ENCODE data around the gene ACAP2.
"Not testable (repeated sequence)": the region's sequence is repeated elsewhere in the genome, so short reads cannot be mapped to it uniquely, and the experiment has no call there.

The ACAP2 gene

GRCh38 chr3:195365371-195365770, 77.4 kb downstream of the ACAP2 start:
- Histone ChIP-seq H3K4me1 (ENCODE audit: control insufficient read depth, insufficient read depth, low read length, poor library complexity, severe bottlenecking) (no peaks in the 10 kb centered on the region), H3K27me3 (replicated peaks; ENCODE audit: control insufficient read depth, insufficient read depth, low read length, poor library complexity, severe bottlenecking) (no peaks in the 10 kb centered on the region), H3K36me3 (ENCODE audit: control insufficient read depth, insufficient read depth, low read length) (no peaks in the 10 kb centered on the region), H3K27ac (ENCODE audit: insufficient read depth, low read length, poor library complexity, severe bottlenecking) (no peak overlapping the region), H3K9me3 (ENCODE audit: control insufficient read depth, low read length) (no peaks in the 10 kb centered on the region), H3K4me3 (ENCODE audit: insufficient read depth, low read depth, low read length, poor library complexity, severe bottlenecking) (no peak overlapping the region)
- DNase-seq: no peak

- not testable (repeated sequence) for H3K9me3 ChIP-seq (ENCODE audit: control insufficient read depth, low read length)
Measured at GRCh38 chr3:195357797-195358196, 85.0 kb downstream of the ACAP2 start.

GRCh38 chr3:195356151-195357086, 86.4 kb downstream of the ACAP2 start:
- Histone ChIP-seq H3K36me3 (ENCODE audit: control insufficient read depth, insufficient read depth, low read length) (peaks cover 15% of the 10 kb centered on the region), H3K27ac (ENCODE audit: insufficient read depth, low read length, poor library complexity, severe bottlenecking) (no peak overlapping the region), H3K4me3 (ENCODE audit: insufficient read depth, low read depth, low read length, poor library complexity, severe bottlenecking) (no peak overlapping the region), H3K9me3 (ENCODE audit: control insufficient read depth, low read length) (no peaks in the 10 kb centered on the region), H3K27me3 (replicated peaks; ENCODE audit: control insufficient read depth, insufficient read depth, low read length, poor library complexity, severe bottlenecking) (no peaks in the 10 kb centered on the region), H3K4me1 (ENCODE audit: control insufficient read depth, insufficient read depth, low read length, poor library complexity, severe bottlenecking) (no peaks in the 10 kb centered on the region)
- DNase-seq: no peak

More at GRCh38 chr3:195357797-195358196, 85.0 kb downstream of the ACAP2 start:
- DNase-seq; H3K27ac ChIP-seq (ENCODE audit: insufficient read depth, low read length, poor library complexity, severe bottlenecking); H3K4me3 ChIP-seq (ENCODE audit: insufficient read depth, low read depth, low read length, poor library complexity, severe bottlenecking); H3K27me3 ChIP-seq (replicated peaks; ENCODE audit: control insufficient read depth, insufficient read depth, low read length, poor library complexity, severe bottlenecking); H3K4me1 ChIP-seq (ENCODE audit: control insufficient read depth, insufficient read depth, low read length, poor library complexity, severe bottlenecking): not testable (repeated sequence)
- peaks cover 15% of the 10 kb centered on the region for H3K36me3 ChIP-seq (ENCODE audit: control insufficient read depth, insufficient read depth, low read length)

- not testable (repeated sequence) for H3K27me3 ChIP-seq (replicated peaks; ENCODE audit: control insufficient read depth, insufficient read depth, low read length, poor library complexity, severe bottlenecking); H3K9me3 ChIP-seq (ENCODE audit: control insufficient read depth, low read length); H3K27ac ChIP-seq (ENCODE audit: insufficient read depth, low read length, poor library complexity, severe bottlenecking); DNase-seq; H3K4me3 ChIP-seq (ENCODE audit: insufficient read depth, low read depth, low read length, poor library complexity, severe bottlenecking); H3K4me1 ChIP-seq (ENCODE audit: control insufficient read depth, insufficient read depth, low read length, poor library complexity, severe bottlenecking)
- peaks cover 20% of the 10 kb centered on the region for H3K36me3 ChIP-seq (ENCODE audit: control insufficient read depth, insufficient read depth, low read length)
Measured at GRCh38 chr3:195354009-195354408, 88.8 kb downstream of the ACAP2 start.

- no peak for DNase-seq
- Histone ChIP-seq H3K9me3 (ENCODE audit: control insufficient read depth, low read length) (no peaks in the 10 kb centered on the region), H3K27me3 (replicated peaks; ENCODE audit: control insufficient read depth, insufficient read depth, low read length, poor library complexity, severe bottlenecking) (no peaks in the 10 kb centered on the region), H3K36me3 (ENCODE audit: control insufficient read depth, insufficient read depth, low read length) (peaks cover 20% of the 10 kb centered on the region), H3K4me1 (ENCODE audit: control insufficient read depth, insufficient read depth, low read length, poor library complexity, severe bottlenecking) (no peaks in the 10 kb centered on the region), H3K4me3 (ENCODE audit: insufficient read depth, low read depth, low read length, poor library complexity, severe bottlenecking) (no peak overlapping the region), H3K27ac (ENCODE audit: insufficient read depth, low read length, poor library complexity, severe bottlenecking) (no peak overlapping the region)
Measured at GRCh38 chr3:195352895-195353488, 89.8 kb downstream of the ACAP2 start.

- no peaks in the 10 kb centered on the region for H3K9me3 ChIP-seq (ENCODE audit: control insufficient read depth, low read length)
- H3K27me3 ChIP-seq (replicated peaks; ENCODE audit: control insufficient read depth, insufficient read depth, low read length, poor library complexity, severe bottlenecking): no peaks in the 10 kb centered on the region
- no peak for DNase-seq
- no peak overlapping the region for H3K27ac ChIP-seq (ENCODE audit: insufficient read depth, low read length, poor library complexity, severe bottlenecking)
- H3K36me3 ChIP-seq (ENCODE audit: control insufficient read depth, insufficient read depth, low read length): peaks cover 5% of the 10 kb centered on the region
- no peaks in the 10 kb centered on the region for H3K4me1 ChIP-seq (ENCODE audit: control insufficient read depth, insufficient read depth, low read length, poor library complexity, severe bottlenecking)
- no peak overlapping the region for H3K4me3 ChIP-seq (ENCODE audit: insufficient read depth, low read depth, low read length, poor library complexity, severe bottlenecking)
Measured at GRCh38 chr3:195348426-195349115, 94.2 kb downstream of the ACAP2 start.

- Histone ChIP-seq H3K27ac (ENCODE audit: insufficient read depth, low read length, poor library complexity, severe bottlenecking) (no peak overlapping the region), H3K4me1 (ENCODE audit: control insufficient read depth, insufficient read depth, low read length, poor library complexity, severe bottlenecking) (no peaks in the 10 kb centered on the region), H3K9me3 (ENCODE audit: control insufficient read depth, low read length) (no peaks in the 10 kb centered on the region), H3K27me3 (replicated peaks; ENCODE audit: control insufficient read depth, insufficient read depth, low read length, poor library complexity, severe bottlenecking) (no peaks in the 10 kb centered on the region), H3K4me3 (ENCODE audit: insufficient read depth, low read depth, low read length, poor library complexity, severe bottlenecking) (no peak overlapping the region), H3K36me3 (ENCODE audit: control insufficient read depth, insufficient read depth, low read length) (peaks cover 15% of the 10 kb centered on the region)
- no peak for DNase-seq
Measured at GRCh38 chr3:195337747-195338146, 105.1 kb downstream of the ACAP2 start.

- DNase-seq: no peak
- Histone ChIP-seq H3K36me3 (ENCODE audit: control insufficient read depth, insufficient read depth, low read length) (peaks cover 16% of the 10 kb centered on the region), H3K27ac (ENCODE audit: insufficient read depth, low read length, poor library complexity, severe bottlenecking) (no peak overlapping the region), H3K4me3 (ENCODE audit: insufficient read depth, low read depth, low read length, poor library complexity, severe bottlenecking) (no peak overlapping the region), H3K4me1 (ENCODE audit: control insufficient read depth, insufficient read depth, low read length, poor library complexity, severe bottlenecking) (no peaks in the 10 kb centered on the region), H3K27me3 (replicated peaks; ENCODE audit: control insufficient read depth, insufficient read depth, low read length, poor library complexity, severe bottlenecking) (no peaks in the 10 kb centered on the region), H3K9me3 (ENCODE audit: control insufficient read depth, low read length) (no peaks in the 10 kb centered on the region)
Measured at GRCh38 chr3:195334967-195335366, 107.9 kb downstream of the ACAP2 start.

GRCh38 chr3:195319060-195319459, 123.8 kb downstream of the ACAP2 start:
- H3K4me3 ChIP-seq (ENCODE audit: insufficient read depth, low read depth, low read length, poor library complexity, severe bottlenecking): no peak overlapping the region
- peaks cover 40% of the 10 kb centered on the region for H3K36me3 ChIP-seq (ENCODE audit: control insufficient read depth, insufficient read depth, low read length)
- H3K27me3 ChIP-seq (replicated peaks; ENCODE audit: control insufficient read depth, insufficient read depth, low read length, poor library complexity, severe bottlenecking): no peaks in the 10 kb centered on the region
- no peaks in the 10 kb centered on the region for H3K4me1 ChIP-seq (ENCODE audit: control insufficient read depth, insufficient read depth, low read length, poor library complexity, severe bottlenecking)
- DNase-seq: no peak
- H3K9me3 ChIP-seq (ENCODE audit: control insufficient read depth, low read length): no peaks in the 10 kb centered on the region
- H3K27ac ChIP-seq (ENCODE audit: insufficient read depth, low read length, poor library complexity, severe bottlenecking): no peak overlapping the region

- Histone ChIP-seq H3K4me1 (ENCODE audit: control insufficient read depth, insufficient read depth, low read length, poor library complexity, severe bottlenecking) (no peaks in the 10 kb centered on the region), H3K9me3 (ENCODE audit: control insufficient read depth, low read length) (no peaks in the 10 kb centered on the region), H3K27me3 (replicated peaks; ENCODE audit: control insufficient read depth, insufficient read depth, low read length, poor library complexity, severe bottlenecking) (no peaks in the 10 kb centered on the region), H3K27ac (ENCODE audit: insufficient read depth, low read length, poor library complexity, severe bottlenecking) (no peak overlapping the region), H3K4me3 (ENCODE audit: insufficient read depth, low read depth, low read length, poor library complexity, severe bottlenecking) (no peak overlapping the region), H3K36me3 (ENCODE audit: control insufficient read depth, insufficient read depth, low read length) (no peaks in the 10 kb centered on the region)
- DNase-seq: no peak
Measured at GRCh38 chr3:195312714-195313113, 130.1 kb downstream of the ACAP2 start.

Data from effector memory CD4-positive, alpha-beta T cell (primary cell).